Measurements from ENCODE around the gene PALLD. TPM values are rescaled to one million over a fixed set of nuclear protein-coding genes. Genes with fewer than 3 reads are reported as not detected.

The PALLD gene
- total and polyA plus RNA-seq, 2 of the 8 experiments (the other 6 are each of a cell fraction or from before 2014, with no cell fraction given) = 10.5 to 25.0 TPM

- Histone ChIP-seq H4K8ac (ENCODE audit: extremely low read depth, insufficient read depth, low read length) (no peak overlapping the region), H4K20me1 (replicated peaks in 1 of 2; ENCODE audit: control insufficient read depth in 1 of 2, insufficient read depth in 2 of 2, low read length in 2 of 2) (no peaks in the 10 kb centered on the region), H3K23me2 (ENCODE audit: low read depth, low read length) (no peaks in the 10 kb centered on the region), H2BK15ac (ENCODE audit: low read length) (no peak overlapping the region), H3K36me3 (ENCODE audit: control insufficient read depth in 2 of 4, insufficient read depth in 4 of 4, low read length in 3 of 4) (no peaks in the 10 kb centered on the region), H3K14ac (ENCODE audit: insufficient read length) (no peak overlapping the region), H3K4me2 (ENCODE audit: insufficient read depth in 1 of 2, low read depth in 2 of 2, low read length in 2 of 2) (no peak overlapping the region), H4K91ac (replicated peaks; ENCODE audit: insufficient read length, low read length) (no peak overlapping the region), H4K5ac (ENCODE audit: insufficient read length, low read depth, low read length) (no peak overlapping the region), H3K23ac (ENCODE audit: insufficient read length) (no peak overlapping the region), H3K27ac (ENCODE audit: low read depth, low read length) (no peak overlapping the region), H3K27me3 (replicated peaks in 1 of 4; ENCODE audit: control insufficient read depth in 3 of 4, extremely low read depth in 1 of 4, insufficient read depth in 3 of 4, low read length in 3 of 4) (no peaks in the 10 kb centered on the region), H2AK5ac (ENCODE audit: low read depth, low read length) (no peak overlapping the region), H3K79me1 (ENCODE audit: low read depth, low read length) (no peaks in the 10 kb centered on the region), H2BK120ac (replicated peaks; ENCODE audit: low read depth, low read length) (no peak overlapping the region), H3K9me3 (ENCODE audit: insufficient read depth in 2 of 2, low read depth in 1 of 2, low read length in 1 of 2) (no peaks in the 10 kb centered on the region), H3K56ac (replicated peaks; ENCODE audit: insufficient read length, low read depth, low read length) (no peak overlapping the region), H2BK5ac (ENCODE audit: low read depth, low read length) (no peak overlapping the region), H2AFZ (ENCODE audit: low read length) (no peak overlapping the region), H2BK20ac (ENCODE audit: low read length) (no peak overlapping the region), H3K4ac (replicated peaks; ENCODE audit: insufficient read length, low read depth, low read length) (no peak overlapping the region), H2BK12ac (ENCODE audit: low read depth, low read length) (no peak overlapping the region), H3K18ac (ENCODE audit: extremely low read depth, low read length) (no peak overlapping the region), H3K4me1 (replicated peaks in 1 of 4; ENCODE audit: control insufficient read depth in 3 of 4, insufficient read depth in 4 of 4, low read length in 3 of 4) (peaks cover 0 to 3% (median 2%) of the 10 kb centered on the region in 4 experiments; a peak in 2 of 7 replicates), H3K9ac (replicated peaks in 1 of 4; ENCODE audit: extremely low read depth in 1 of 4, low read depth in 3 of 4, low read length in 3 of 4) (no peak overlapping the region), H3K4me3 (ENCODE audit: extremely low read depth in 1 of 4, insufficient read depth in 2 of 4, low read depth in 3 of 4, low read length in 4 of 4) (no peak overlapping the region), H3K79me2 (ENCODE audit: control insufficient read depth in 1 of 2, insufficient read depth in 2 of 2, low read length in 2 of 2) (no peaks in the 10 kb centered on the region)
- 60% methylated on average over 3 of the region's 3 CpGs; no CpG with 5 or more reads in 1 of the 2 experiments for WGBS, 2 experiments (ENCODE audit: extremely low coverage in 1 of 2, insufficient coverage in 1 of 2, insufficient read length in 1 of 2, insufficient replicate concordance in 2 of 2, low coverage in 1 of 2, low lambda C conversion rate in 2 of 2, missing lambda C conversion rate in 1 of 2)
- DNase-seq (ENCODE audit: low read depth in 1 of 2, low spot score in 2 of 2) (no peak), FAIRE-seq (no peak)
- CTCF ChIA-PET (ENCODE audit: partially characterized antibody) = interaction anchor here (0.7 to 1.2 kb wide), 3 partner anchors 14 to 26 kb away, joined by 3 read pairs; no protein-coding TSS in a partner anchor
- TF ChIP-seq GABPA (IDR thresholded peaks at IDR 0.05; ENCODE audit: borderline replicate concordance, insufficient read depth, low read length) (no peak), RXRA (IDR thresholded peaks at IDR 0.05; ENCODE audit: insufficient read depth, low read depth, low read length) (no peak), SIX5 (IDR thresholded peaks at IDR 0.05; ENCODE audit: low read depth, low read length) (no peak), SP2 (IDR thresholded peaks at IDR 0.05; ENCODE audit: low read length) (no peak), TAF7 (optimal IDR thresholded peaks at IDR 0.05; ENCODE audit: borderline replicate concordance, low read depth, low read length) (no peak), SP1 (IDR thresholded peaks at IDR 0.05; ENCODE audit: low read depth, low read length) (no peak), CBX8 (IDR thresholded peaks at IDR 0.05; ENCODE audit: borderline replicate concordance, low read depth, low read length) (no peak), KDM4A (IDR thresholded peaks at IDR 0.05; ENCODE audit: low read depth, low read length, severe bottlenecking) (no peak)
- POLR2A ChIA-PET (ENCODE audit: partially characterized antibody) = no interaction called here
These were observed 151.6 kb downstream of the PALLD start for GRCh38 chr4:168648494-168648893.

Measured in H1 (cell line).